Effector CD8-positive, alpha-beta T cell (primary cell): ENCODE results near the gene XPR1.

Experiments used
- DNase-seq: peaks from one replicate; lab custom pipeline; 2025; lab: John Stamatoyannopoulos, UW

The XPR1 gene

GRCh38 chr1:180892272-180892671, 260.4 kb downstream of the XPR1 start:
- DNase-seq = no peak

- no peak for DNase-seq
Measured at GRCh38 chr1:180892675-180893074, 260.9 kb downstream of the XPR1 start.

GRCh38 chr1:180893614-180894013, 261.8 kb downstream of the XPR1 start:
- DNase-seq = no peak

GRCh38 chr1:180896161-180896560, 264.3 kb downstream of the XPR1 start:
- DNase-seq = no peak

- no peak for DNase-seq
Measured at GRCh38 chr1:180898441-180899219, 266.8 kb downstream of the XPR1 start.

GRCh38 chr1:180899262-180899661, 267.4 kb downstream of the XPR1 start:
- no peak for DNase-seq

- no peak for DNase-seq
Measured at GRCh38 chr1:180901076-180901990, 269.5 kb downstream of the XPR1 start.

GRCh38 chr1:180902541-180902940, 270.7 kb downstream of the XPR1 start:
- no peak for DNase-seq

GRCh38 chr1:180905927-180906326, 274.1 kb downstream of the XPR1 start:
- DNase-seq = no peak

- no peak for DNase-seq
Measured at GRCh38 chr1:180906511-180906910, 274.7 kb downstream of the XPR1 start.

- no peak for DNase-seq
Measured at GRCh38 chr1:180907313-180908055, 275.7 kb downstream of the XPR1 start.

GRCh38 chr1:180908074-180908765, 276.4 kb downstream of the XPR1 start:
- DNase-seq = no peak

- no peak for DNase-seq
Measured at GRCh38 chr1:180909005-180909414, 277.2 kb downstream of the XPR1 start.

- no peak for DNase-seq
Measured at GRCh38 chr1:180909462-180909976, 277.7 kb downstream of the XPR1 start.

GRCh38 chr1:180911640-180912191, 279.9 kb downstream of the XPR1 start:
- DNase-seq = no peak

GRCh38 chr1:180912211-180912800, 280.5 kb downstream of the XPR1 start:
- no peak for DNase-seq

- no peak for DNase-seq
Measured at GRCh38 chr1:180912801-180913565, 281.2 kb downstream of the XPR1 start, which contains the start of gene KIAA1614. Gene KIAA1614 (plus strand): TSS chr1:180912897. CDS start chr1:180913244, 347 bp downstream.

- DNase-seq = no peak
Measured at GRCh38 chr1:180915426-180915965, 283.7 kb downstream of the XPR1 start.

GRCh38 chr1:180916012-180916770, 284.4 kb downstream of the XPR1 start:
- DNase-seq = no peak
